CD14-positive monocyte (primary cell): ENCODE data around the gene FOXP1. TPM values are rescaled to one million over a fixed set of nuclear protein-coding genes. Genes with fewer than 3 reads are reported as not detected.
A peak's percentile ranks its signal among the peaks of the same experiment; 100 is the strongest.

Source experiments
- DNase-seq, 3 donors: peaks; one replicate each; pipeline ENCODE4 v3.0.0-alpha.2; 2011 to 2022
- H2AFZ ChIP-seq: 2 replicates; pipeline ENCODE4 v1.6.0; 2012; ENCODE audit warnings: mild to moderate bottlenecking, low read depth, low read length, inconsistent platforms; ENCODE audit not compliant: insufficient read depth, poor library complexity, severe bottlenecking
- H3K27ac ChIP-seq, 2 donors: 1 replicate in 1 of 2; 2 replicates in 1 of 2; pipeline ENCODE4 v1.5.1; 2012 to 2013; ENCODE audit warnings: low read length in 2 of 2, control low read depth in 1 of 2, inconsistent platforms in 1 of 2, low read depth in 1 of 2, mild to moderate bottlenecking in 1 of 2
- H3K27me3 ChIP-seq, 2 donors: one replicate each; pipeline versions ENCODE4 v1.6.0 to v1.6.1; 2011 to 2013; ENCODE audit warnings: low read length in 2 of 2; ENCODE audit not compliant: control insufficient read depth in 2 of 2, insufficient read depth in 2 of 2
- H3K36me3 ChIP-seq, 2 donors: replicated peaks in 1 of 2; 1 replicate in 1 of 2; 2 replicates in 1 of 2; pipeline versions ENCODE4 v1.5.1 to v1.6.1; 2012 to 2013; ENCODE audit warnings: low read length in 2 of 2, control low read depth in 1 of 2, inconsistent platforms in 1 of 2, mild to moderate bottlenecking in 1 of 2; ENCODE audit not compliant: insufficient read depth in 2 of 2, control insufficient read depth in 1 of 2
- H3K4me1 ChIP-seq, 2 donors: 1 replicate in 1 of 2; 2 replicates in 1 of 2; pipeline versions ENCODE4 v1.5.1 to v1.6.1; 2012 to 2013; ENCODE audit warnings: low read length in 2 of 2, control low read depth in 1 of 2, inconsistent platforms in 1 of 2, mild to moderate bottlenecking in 1 of 2, moderate library complexity in 1 of 2; ENCODE audit not compliant: insufficient read depth in 2 of 2, control insufficient read depth in 1 of 2
- H3K4me2 ChIP-seq: replicated peaks from 2 replicates; pipeline ENCODE3; 2012; ENCODE audit warnings: low read length, moderate library complexity, mild to moderate bottlenecking; ENCODE audit not compliant: poor library complexity, severe bottlenecking; ENCODE audit errors: extremely low read depth
- H3K4me3 ChIP-seq, 3 experiments: fragments of 200-600 bp in 1 of 3; sonication (generic) in 1 of 3; replicated peaks in 1 of 3; 1 replicate in 2 of 3; 2 replicates in 1 of 3; pipeline ENCODE4 v1.5.1; 2011 to 2013; ENCODE audit warnings: low read length in 3 of 3, mild to moderate bottlenecking in 3 of 3, control low read depth in 2 of 3, low read depth in 2 of 3, inconsistent platforms in 1 of 3, moderate library complexity in 1 of 3
- H3K79me2 ChIP-seq: 2 replicates; pipeline ENCODE4 v1.6.0; 2012; ENCODE audit warnings: mild to moderate bottlenecking, control low read depth, inconsistent platforms, low read length, moderate library complexity; ENCODE audit not compliant: insufficient read depth
- H3K9ac ChIP-seq: 2 replicates; pipeline ENCODE4 v1.6.0; 2017; ENCODE audit warnings: low read length, mild to moderate bottlenecking; ENCODE audit not compliant: insufficient read depth, poor library complexity, severe bottlenecking
- H3K9me3 ChIP-seq, 2 donors: replicated peaks in 1 of 2; 1 replicate in 1 of 2; 2 replicates in 1 of 2; pipeline versions ENCODE4 v1.5.1 to v1.6.1; 2012 to 2013; ENCODE audit warnings: low read length in 2 of 2, control low read depth in 1 of 2; ENCODE audit not compliant: control insufficient read depth in 1 of 2, insufficient read depth in 1 of 2
- H4K20me1 ChIP-seq: 2 replicates; pipeline ENCODE4 v1.6.0; 2012; ENCODE audit warnings: mild to moderate bottlenecking, low read length, control low read depth, moderate library complexity; ENCODE audit not compliant: insufficient read depth
- H3K27ac Mint-ChIP-seq, 7 donors: one replicate each; pipeline ENCODE4 v1.8.0; 2020; ENCODE audit warnings: mild to moderate bottlenecking in 7 of 7, mixed read lengths in 7 of 7, moderate library complexity in 6 of 7, inconsistent platforms in 2 of 7
- H3K27me3 Mint-ChIP-seq, 3 donors: one replicate each; pipeline ENCODE4 v1.8.0; 2021 to 2022; ENCODE audit warnings: low read depth in 3 of 3, mild to moderate bottlenecking in 3 of 3, mixed read lengths in 3 of 3, moderate library complexity in 3 of 3, inconsistent platforms in 1 of 3
- H3K36me3 Mint-ChIP-seq, 2 donors: one replicate each; pipeline ENCODE4 v1.8.0; 2020; ENCODE audit warnings: mixed read lengths in 2 of 2, inconsistent platforms in 1 of 2, mild to moderate bottlenecking in 1 of 2
- H3K4me1 Mint-ChIP-seq: one replicate; pipeline ENCODE4 v1.8.0; 2020; ENCODE audit warnings: mild to moderate bottlenecking, mixed read lengths
- H3K4me3 Mint-ChIP-seq, 2 donors: one replicate each; pipeline ENCODE4 v1.8.0; 2020; ENCODE audit warnings: mild to moderate bottlenecking in 2 of 2, mixed read lengths in 2 of 2, moderate library complexity in 1 of 2
- H3K9me3 Mint-ChIP-seq, 7 donors: one replicate each; pipeline ENCODE4 v1.8.0; 2020 to 2022; ENCODE audit warnings: mixed read lengths in 7 of 7, mild to moderate bottlenecking in 6 of 7, moderate library complexity in 6 of 7, inconsistent platforms in 2 of 7
- CTCF ChIP-seq: fragments of 200-600 bp; IDR thresholded peaks from one replicate; pipeline ENCODE4 v1.8.0; 2022; ENCODE audit warnings: antibody characterized with exemption, mild to moderate bottlenecking
- WGBS: methylation state at CpG from one replicate; pipeline ENCODE4 v1.1.5; 2013; ENCODE audit warnings: missing lambda C conversion rate; ENCODE audit not compliant: insufficient coverage; 5-methylcytosine and 5-hydroxymethylcytosine counted together
- intact Hi-C, 2 donors: fragments of 100-400 bp; cut with micrococcal nuclease; formaldehyde crosslinking; loops; one replicate each; pipeline versions ENCODE4 v1.15.0 to v1.15.1; 2023
- polyA plus RNA-seq, 3 donors: library from polyadenylated mRNA; depleted of rRNA in 1 of 3; unstranded in 2 of 3; stranded (reverse) in 1 of 3; fragments of 300-500 nt in 2 of 3; fragments of >200 nt in 1 of 3; fragmentation: Illumina TruSeq in 2 of 3; gene quantifications; 1 replicate in 2 of 3; 2 replicates in 1 of 3; pipeline ENCODE4 v1.2.3, GENCODE V29; 2012 to 2021

Gene FOXP1
- polyA plus RNA-seq, 3 donors: 25.7 to 42.6 (median 27.8) TPM

DNA sequence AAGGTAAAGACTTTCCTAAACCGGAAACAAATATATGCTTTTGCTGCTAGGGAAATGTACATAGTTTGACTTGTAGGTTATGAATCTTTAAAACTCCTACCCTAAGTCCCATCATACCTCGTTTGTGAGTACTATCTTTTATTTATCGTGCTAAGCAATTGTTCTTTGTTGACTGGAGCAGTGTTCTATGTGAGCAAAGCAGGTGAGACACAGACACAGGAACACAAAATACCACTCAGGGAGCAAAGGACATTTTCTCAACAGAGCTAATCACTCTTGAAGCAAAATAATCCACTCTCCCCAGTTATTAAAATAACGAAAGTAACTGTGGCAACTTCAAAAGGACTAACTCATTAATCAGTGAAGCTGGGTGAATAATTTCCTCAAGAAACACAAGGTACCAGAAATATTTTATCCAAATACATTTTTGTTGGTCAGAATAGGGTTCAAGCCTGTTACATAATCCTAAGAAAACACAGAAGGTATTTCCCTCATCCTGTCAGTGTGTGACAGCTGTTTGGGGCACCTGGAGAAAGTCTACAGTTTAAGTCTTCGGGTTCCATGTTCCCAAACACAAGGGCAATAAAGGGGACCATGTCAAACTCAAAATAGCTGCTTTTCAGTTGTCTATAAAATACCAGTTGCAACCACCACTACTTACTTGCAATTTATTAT, 407.7 kb downstream of the FOXP1 start:
- Mint-ChIP-seq H3K4me1 (peaks cover 26% of the 10 kb centered on the region), H3K27me3 (peaks cover 0 to 3% (median 0%) of the 10 kb centered on the region in 3 donors), H3K9me3 (no peaks in the 10 kb centered on the region), H3K36me3 (peaks cover 33 to 40% of the 10 kb centered on the region in 2 donors), H3K27ac (no peak overlapping the region), H3K4me3 (no peak overlapping the region)
- Histone ChIP-seq H3K36me3 (peaks cover 2 to 36% of the 10 kb centered on the region in 2 donors), H3K9ac (no peak overlapping the region), H3K9me3 (no peaks in the 10 kb centered on the region), H3K79me2 (no peaks in the 10 kb centered on the region), H4K20me1 (peaks cover 25% of the 10 kb centered on the region), H2AFZ (no peak overlapping the region), H3K27me3 (no peaks in the 10 kb centered on the region), H3K27ac (no peak overlapping the region), H3K4me3 (no peak overlapping the region), H3K4me1 (peaks cover 17 to 18% of the 10 kb centered on the region in 2 donors), H3K4me2 (no peak overlapping the region)
- intact Hi-C loops: no loop called here
- no peak for TF ChIP-seq CTCF
- WGBS: 100% methylated on average over 1 of the region's 5 CpGs
- no peak for DNase-seq

DNA sequence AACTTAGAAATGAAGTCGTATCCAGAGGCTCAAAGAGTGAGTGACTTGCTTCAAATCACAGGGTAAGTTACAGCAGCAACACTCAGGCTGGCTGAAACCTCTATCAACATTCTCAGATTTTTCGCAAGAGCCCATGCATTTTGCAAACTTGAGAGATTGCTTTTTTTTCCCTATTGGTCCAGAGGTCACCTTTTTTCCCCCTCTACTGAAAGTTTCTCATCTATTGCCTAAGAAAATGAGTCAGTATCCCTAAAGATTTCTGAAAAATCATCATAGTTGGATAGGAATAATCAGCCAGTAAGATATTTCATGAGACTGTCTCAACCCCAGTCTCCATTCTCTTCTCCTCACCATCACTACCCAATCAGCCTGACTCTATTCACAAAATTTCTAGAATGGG, 410.6 kb downstream of the FOXP1 start:
- H2AFZ ChIP-seq: no peak overlapping the region
- no peaks in the 10 kb centered on the region for H3K9me3 Mint-ChIP-seq
- H3K4me3 Mint-ChIP-seq: no peak overlapping the region
- H3K27ac Mint-ChIP-seq: peak overlapping the region in 5 of 7 donors; percentile 30 to 81 (median 37)
- peaks cover 14% of the 10 kb centered on the region for H4K20me1 ChIP-seq
- H3K4me1 ChIP-seq: peaks cover 11 to 12% of the 10 kb centered on the region in 2 donors
- H3K9me3 ChIP-seq: no peaks in the 10 kb centered on the region
- no peak overlapping the region for H3K9ac ChIP-seq
- intact Hi-C loops: no loop called here
- DNase-seq: no peak
- H3K4me2 ChIP-seq: no peak overlapping the region
- peak overlapping the region in 1 of 2 donors; percentile 46 for H3K27ac ChIP-seq
- H3K4me1 Mint-ChIP-seq: peaks cover 21% of the 10 kb centered on the region
- peaks cover 0 to 1% (median 1%) of the 10 kb centered on the region in 3 donors for H3K27me3 Mint-ChIP-seq
- H3K36me3 Mint-ChIP-seq: peaks cover 34 to 36% of the 10 kb centered on the region in 2 donors
- no peak overlapping the region for H3K4me3 ChIP-seq
- TF ChIP-seq CTCF: no peak
- H3K27me3 ChIP-seq: no peaks in the 10 kb centered on the region
- H3K36me3 ChIP-seq: peaks cover 2 to 44% of the 10 kb centered on the region in 2 donors
- 90% methylated on average over 2 of the region's 2 CpGs for WGBS
- H3K79me2 ChIP-seq: no peaks in the 10 kb centered on the region
